Hematopoietic multipotent progenitor cell (in vitro differentiated cells): ENCODE results near the gene SDSL. TPM values are rescaled to one million over a fixed set of nuclear protein-coding genes. Genes with fewer than 3 reads are reported as not detected.

Experiments
- DNase-seq, 3 donors: peaks; one replicate each; pipeline ENCODE4 v3.0.0-alpha.2; 2011 to 2015; ENCODE audit warnings: low read depth in 2 of 3, low spot score in 2 of 3
- total RNA-seq: library from RNA; depleted of rRNA; stranded (reverse); fragments of >200 nt; gene quantifications from one replicate; pipeline ENCODE4 v1.2.3, GENCODE V29; 2012

SDSL gene
- total RNA-seq, 1 donor = 16.2 TPM

DNA sequence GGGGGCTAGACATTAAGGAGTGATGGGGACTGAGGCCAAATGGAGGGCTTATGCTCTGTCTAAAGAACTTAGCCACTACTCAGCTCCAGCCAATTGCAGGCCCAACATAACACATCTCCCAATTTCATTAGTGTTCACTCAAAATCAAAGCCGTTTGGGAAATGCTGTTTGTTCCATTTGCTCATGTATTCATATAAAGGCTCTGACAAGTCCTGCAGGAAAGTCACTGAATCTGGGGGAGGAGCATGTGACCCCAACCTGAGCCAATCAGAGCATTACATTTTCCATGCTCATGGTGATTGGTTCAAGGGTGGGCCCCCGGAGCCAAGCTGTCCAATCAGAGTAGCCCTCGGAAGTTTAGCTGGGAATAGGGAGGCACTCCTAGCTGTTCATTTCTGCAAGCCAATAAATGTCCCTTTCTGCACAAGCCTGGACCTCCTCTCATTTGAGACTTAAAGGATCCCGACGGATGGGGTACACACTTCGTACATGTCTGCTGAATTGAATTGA, 20.9 kb downstream of the SDSL start:
- no peak for DNase-seq

DNA sequence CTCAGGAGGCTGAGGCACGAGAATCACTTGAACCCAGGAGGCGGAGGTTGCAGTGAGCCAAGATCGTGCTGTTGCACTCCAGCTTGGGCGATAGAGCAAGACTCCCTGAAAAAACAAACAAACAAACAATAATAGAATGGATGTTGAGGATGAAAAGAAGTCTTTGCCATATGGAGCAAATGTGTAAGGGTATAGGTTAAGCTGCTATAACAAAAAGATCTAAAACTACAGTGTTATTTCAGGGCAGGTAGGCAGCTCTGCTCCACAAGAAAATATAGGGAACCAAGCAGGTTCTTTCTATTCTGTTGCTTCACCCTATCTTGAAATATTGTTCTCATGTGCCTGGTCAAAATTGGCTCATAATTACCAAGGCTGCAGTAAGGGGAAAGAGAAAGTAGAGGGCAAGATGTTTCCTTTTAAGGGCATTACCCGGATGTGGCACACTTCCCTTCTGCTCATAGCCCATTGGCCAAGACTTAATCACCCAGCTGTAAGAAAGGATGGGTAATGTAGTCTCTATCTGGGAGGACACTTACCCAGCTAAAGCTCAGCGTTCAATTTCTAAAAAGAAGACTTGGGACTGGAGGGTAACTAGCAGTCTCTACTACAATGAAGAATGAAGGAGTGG, 23.5 kb downstream of the SDSL start:
- peak in 1 of 3 donors; percentile 46 for DNase-seq

DNA sequence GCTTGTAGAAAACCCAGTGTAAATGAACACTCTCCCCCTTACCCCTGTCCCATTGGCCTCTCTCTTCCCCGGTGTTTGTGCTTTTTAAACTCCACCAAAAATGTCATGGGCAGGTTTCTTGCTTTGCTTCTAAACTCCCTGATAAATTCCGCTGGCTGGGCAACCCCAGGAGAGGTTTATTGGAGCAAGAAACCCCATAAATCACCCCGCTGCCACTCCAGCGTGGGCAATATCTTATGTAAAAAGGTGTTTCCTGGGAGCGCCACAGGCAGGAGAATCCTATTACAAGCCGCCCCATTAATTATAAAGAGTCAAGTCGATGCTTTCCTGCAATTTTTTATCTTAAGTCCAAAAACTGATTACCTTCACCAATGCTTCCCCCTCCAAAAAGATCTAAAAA, 26.7 kb downstream of the SDSL start:
- no peak for DNase-seq

DNA sequence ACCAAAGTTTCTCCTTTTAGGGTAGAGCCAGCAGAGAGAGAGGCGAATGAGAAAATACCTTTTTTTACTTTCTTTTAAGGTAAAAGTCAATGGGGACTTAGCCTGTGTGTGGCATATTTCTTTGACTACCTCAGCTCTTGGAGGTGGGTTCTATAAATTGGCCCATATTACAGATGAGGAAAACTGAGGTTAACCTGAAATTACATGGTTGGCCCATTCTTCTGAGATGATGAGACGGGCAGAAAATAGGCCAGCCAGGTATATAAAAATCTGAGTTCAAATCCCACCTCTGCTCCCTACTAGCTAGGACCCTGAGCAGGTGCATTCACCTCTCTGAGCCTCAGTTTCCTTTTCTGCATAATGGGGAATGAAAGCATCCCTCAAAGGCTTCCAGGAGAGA, 27.1 kb downstream of the SDSL start:
- no peak for DNase-seq

DNA sequence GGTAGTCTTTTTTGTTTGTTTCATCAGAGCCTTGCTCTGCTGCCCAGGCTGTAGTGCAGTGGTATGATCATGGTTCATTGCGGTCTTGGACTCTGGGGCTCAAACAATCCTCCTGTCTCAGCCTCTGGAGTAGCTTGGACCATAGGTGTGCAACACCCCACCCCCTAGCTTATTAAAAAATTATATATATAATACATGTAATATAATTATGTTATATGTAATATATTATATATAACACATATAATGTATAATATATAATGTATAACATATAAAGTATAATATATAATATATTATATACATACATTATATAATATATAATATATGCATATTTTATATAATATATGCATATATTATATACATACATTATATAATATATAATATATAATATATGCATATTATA, 27.7 kb downstream of the SDSL start:
- DNase-seq = no peak

DNA sequence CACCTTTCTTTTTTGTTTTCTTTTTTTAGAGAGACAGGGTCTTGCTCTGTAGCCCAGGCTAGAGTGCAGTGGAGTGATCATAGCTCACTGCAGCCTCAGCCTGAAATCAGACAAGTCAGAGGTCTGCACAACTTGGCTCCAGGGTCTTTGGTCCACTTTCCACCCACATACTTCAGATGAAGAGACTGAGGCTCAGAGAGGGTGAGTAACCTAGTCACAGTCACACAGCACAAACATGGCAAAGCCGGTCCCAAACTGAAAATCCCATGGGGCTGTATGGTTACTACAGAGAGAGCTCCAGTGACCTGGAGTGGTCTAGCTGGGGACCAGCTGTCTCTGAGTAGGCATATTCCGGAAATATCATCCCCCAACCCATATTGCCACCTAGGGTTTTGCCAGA, 30.3 kb downstream of the SDSL start:
- no peak for DNase-seq

DNA sequence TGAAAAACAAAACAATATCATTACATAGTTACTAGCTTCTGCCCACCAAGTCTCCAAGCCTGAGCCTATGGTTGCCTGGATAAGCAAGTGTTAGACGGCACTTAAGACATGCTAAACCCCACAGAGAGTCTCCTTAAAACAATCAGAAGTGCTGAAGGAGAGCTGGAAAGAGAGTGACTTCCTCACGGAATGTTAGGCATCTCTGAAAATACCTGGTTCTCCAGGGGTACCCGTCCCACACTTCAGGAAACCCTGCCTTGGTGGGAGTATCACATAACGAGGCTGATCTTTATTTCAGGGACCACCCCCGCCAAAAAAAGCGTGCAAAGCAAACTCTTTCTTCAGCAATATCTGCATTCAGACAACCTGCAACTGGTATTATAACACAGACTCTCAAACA, 31.1 kb downstream of the SDSL start:
- no peak for DNase-seq

DNA sequence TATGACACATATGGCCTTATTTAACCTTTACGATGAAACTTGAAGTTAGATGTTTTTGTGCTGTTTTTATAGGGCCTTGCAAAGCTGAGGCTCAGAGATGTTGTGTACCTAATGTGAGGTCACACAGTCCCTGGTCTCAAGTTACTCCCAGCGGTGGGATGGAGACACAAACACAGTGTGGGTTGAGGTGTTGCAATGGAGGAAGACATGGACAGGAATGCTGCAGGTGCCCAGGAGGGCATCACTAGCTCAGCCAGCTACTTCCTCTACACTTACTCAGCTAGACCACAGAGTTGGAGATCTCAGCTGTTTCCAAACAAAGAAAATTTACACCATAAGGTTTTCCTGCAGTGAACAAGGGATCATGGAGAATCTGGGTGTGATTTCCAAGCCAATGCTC, 34.0 kb downstream of the SDSL start:
- DNase-seq = no peak

DNA sequence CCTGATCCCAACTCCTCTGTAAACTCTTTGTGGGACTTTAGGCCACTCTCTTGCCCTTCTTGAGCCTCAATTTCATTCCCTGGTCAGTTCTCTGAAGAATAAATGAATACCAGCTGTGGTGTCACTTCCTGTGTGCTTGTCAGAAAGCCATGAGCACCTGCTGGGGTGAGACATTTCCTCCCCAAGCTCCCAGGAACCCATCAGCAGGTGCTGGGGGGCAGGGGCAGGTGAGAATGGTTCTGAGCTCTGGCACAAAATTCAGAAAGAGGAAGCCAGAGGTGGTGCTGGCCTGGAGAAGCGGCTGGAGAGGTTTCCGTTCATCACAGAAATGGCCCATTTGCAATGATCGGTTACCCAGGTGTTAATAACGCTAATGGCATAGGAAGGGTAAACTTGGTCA, 34.6 kb downstream of the SDSL start:
- DNase-seq = no peak

DNA sequence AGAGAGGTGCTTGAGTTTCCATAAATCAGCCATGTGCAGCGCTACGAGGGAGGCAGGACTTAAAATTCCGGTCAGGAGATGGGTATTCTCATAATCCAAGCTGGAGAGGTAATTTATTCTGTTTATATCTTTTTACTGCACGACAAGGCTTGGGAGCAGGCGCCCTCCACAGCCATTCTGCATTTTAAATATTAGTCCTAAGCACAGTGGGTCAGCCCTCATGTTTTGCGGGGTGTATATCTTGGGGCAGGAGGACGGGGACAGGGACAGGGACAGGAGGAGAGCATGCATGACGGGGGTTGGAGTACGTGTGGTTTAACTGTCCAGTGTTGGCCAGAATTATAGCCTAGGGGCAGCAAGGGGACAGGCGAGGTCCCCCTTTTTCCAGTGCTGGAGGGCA, 35.0 kb downstream of the SDSL start:
- DNase-seq = no peak

DNA sequence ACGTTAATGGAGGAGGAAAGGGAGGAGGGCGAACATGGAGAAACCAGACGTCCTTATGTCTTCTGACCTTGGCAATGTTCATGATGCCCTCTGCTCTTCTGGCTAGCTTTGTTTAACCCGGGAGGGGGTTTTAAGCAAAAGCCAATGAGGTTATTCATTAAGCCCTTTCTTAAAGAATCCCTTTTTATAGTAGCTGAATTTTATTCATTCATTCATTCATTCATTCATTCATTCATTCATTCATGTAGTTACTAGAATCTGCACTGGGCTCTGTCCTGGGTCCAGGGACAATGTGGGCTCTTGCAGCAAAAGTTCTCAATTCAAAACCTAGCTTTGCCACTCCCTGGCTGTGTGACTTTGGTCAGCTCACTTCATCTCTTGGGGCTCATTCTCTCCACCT, 35.5 kb downstream of the SDSL start:
- no peak for DNase-seq

DNA sequence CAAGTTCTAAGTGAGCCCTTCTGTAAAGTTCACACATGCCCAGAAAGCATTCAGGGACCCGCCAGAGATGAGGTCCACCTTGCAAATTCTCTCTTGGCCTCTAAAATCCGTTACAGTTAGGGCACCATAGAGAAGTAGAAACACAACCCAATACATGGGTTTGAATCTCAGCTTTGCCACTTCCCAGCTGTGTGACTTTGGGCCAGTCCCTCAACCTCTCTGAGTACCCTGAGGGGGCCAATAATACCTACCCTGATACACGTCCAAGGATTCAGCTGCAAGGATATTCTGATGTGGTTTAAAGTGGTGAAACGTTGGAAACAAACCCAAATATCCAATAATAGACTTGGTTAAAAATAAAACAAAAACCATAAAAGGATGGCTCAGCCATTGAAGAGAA, 37.8 kb downstream of the SDSL start:
- no peak for DNase-seq

DNA sequence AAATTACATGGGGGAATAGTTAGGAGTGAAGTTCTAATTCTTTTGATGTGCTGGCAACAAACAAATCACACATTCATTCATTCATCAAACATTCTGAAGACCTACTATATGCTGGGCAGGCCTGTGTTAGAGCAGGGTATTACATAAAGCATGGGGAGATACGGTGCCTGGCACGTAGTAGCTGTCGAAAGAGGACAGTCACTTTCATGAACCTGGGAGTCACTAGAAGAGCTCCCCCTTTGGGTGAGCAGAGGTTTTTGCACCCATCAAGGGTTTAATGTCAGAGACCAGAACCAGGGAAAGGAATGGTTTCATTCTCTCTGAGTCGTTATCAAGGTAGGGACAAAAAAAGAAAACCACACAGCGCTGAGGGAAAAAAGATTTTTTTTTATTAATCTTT, 39.5 kb downstream of the SDSL start:
- DNase-seq = no peak

DNA sequence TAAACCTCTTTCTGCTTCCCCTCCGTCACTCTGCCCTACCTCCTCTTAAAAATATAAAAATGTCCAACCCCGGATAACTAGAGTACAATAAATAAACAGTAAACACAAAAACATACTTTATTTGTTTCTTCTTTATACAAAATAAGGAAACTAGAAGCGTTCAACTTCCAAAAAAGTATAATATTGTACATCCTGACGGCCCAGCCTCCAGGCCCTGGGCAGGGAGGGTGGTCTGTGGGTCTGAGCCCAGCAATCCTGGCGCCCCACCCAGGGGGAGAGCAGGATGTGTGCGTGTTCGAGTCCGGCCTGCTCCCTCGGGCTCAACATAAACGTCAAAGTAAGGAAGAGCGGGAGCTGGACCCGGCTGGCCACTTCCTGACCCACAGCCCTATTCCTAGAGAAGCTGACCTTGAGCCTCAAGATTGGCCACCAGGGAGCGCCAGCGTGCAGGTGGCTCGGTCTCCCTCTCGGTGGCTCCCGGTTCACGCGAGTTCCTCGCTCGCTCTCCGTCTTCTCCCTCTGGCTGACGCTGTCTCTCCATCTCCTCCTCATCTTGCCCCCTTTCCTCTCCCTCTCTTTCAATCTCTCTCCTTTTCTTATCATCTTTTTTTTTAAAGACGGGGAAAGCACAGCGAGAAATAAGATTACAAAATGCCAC, 40.1 kb downstream of the SDSL start:
- peak; percentile 32 to 74 (median 69) for DNase-seq

DNA sequence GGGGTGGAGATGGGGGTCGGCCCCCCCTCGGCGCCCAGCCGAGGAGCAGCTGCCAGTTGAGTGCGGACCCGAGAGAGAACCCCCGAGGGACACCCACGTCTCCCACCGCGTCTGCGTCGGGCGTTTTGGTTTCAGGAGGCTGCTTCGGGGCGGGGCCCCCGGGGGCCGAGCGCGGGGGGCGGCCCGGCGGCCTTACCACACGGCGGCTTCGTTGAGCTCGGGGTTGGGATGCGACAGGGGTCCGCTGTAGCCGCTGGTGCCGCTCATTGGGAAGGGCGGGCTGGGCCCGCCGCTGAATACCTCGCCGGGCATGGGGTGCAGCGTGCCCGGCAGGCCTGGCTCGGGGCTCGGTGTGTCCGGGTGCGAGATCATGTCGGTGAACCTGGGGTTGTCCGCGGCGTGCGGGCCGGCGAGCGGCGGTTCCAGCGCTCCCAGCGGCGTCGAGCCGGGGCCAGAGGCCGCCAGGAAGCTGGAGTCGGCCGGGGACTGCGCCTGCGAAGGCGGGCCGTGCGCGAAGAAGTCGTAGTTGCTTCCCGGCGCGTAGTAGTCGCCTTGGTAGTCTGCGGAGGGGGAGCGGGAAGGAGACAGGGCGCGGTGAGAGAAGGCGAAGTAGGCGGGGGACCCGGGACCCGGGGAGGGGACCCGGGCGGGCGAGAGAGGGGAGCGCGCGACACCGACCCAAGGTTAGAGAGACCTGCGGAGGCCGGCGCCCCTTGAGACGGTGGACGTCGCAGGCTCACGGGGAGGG, 41.0 kb downstream of the SDSL start:
- DNase-seq = no peak

DNA sequence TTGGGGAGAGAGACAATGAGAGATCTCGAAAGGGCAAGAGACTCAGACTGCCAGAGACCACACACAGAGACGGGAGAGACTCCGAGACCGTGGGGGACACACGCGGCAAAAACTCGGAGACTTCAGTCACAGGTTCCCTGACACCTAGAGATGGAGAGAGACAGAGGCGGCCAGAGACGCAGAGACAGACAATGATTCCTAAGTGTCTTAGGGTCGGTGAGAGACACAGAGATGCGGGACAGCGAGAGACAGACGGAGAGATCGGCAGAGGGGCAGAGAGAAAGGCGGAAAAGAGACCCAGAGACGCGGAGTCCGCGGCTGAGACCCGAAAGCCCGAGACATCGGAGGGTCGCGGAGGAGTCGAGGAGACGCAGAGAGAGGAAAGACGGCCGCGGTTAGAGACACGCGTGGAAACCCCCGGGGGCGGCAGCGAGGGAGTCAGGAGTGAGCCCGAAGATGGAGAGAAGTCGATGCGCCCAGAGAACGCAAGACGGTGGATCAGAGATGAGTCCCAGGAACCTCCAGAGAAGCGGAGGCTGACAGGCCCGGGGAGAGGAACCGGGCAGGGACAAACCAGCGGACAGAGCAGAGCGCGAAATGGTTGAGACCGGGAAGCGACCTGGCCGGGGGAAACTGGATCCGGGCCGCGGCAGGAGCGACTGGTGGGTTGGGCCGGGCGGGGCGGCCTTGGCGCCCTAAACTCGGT, 41.7 kb downstream of the SDSL start:
- no peak for DNase-seq

DNA sequence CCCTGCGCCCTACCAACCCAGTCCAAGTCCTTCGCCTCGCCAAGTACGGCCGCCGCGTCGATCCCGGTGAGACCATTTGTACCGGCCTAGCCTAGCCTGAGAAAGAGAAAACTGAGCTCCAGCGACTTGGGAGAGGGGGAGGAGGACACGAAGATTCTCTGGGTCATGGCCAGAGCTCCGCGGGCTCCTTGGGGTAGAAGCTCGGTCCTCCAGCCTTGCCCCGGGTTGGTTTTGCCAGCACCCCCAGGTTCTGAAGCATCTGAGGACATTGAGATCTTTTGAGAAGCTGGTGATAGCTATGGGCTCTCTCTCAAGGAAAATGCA, 42.2 kb downstream of the SDSL start:
- DNase-seq = no peak

DNA sequence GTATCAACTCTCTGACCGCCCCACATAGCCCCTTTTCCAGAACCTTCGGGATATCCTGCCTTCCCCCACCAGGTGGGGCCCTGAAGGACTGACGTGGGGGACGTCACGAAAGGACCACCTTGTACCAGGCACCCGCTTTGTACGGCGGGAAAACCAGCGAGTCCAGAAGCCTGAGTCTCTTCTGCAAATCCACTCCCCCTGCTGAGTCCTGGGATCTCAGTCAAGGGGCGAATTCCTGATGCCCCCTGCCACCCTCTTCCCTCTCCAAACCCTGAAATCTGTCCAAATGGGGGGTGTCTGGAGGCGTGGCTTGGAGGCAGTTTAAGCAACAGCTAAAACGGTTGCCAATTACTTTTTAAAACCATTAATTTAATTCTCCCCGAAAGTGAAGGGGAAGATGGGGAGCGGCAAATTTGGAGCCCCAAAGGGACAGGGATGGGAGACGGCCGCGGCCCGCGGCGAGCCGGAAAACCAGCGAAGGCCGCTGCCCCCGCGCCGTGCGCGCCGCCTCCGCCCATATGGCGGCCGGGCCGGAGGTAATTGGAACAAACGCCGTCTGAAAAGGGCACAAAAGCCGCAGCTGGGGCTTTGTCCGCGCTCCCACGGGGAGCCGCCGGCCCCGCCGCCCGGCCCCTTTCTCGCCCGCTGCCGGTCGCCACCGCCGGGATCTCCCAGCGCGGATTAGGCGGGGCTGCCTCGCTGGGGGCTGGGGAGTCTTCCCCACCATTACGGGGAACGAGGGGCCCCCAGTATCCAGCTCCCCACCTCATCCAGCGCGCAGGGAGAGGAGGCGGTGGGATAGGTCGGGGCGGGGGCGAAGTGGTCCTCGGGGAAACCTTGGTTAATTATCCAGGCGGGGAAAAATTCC, 42.9 kb downstream of the SDSL start:
- no peak for DNase-seq

DNA sequence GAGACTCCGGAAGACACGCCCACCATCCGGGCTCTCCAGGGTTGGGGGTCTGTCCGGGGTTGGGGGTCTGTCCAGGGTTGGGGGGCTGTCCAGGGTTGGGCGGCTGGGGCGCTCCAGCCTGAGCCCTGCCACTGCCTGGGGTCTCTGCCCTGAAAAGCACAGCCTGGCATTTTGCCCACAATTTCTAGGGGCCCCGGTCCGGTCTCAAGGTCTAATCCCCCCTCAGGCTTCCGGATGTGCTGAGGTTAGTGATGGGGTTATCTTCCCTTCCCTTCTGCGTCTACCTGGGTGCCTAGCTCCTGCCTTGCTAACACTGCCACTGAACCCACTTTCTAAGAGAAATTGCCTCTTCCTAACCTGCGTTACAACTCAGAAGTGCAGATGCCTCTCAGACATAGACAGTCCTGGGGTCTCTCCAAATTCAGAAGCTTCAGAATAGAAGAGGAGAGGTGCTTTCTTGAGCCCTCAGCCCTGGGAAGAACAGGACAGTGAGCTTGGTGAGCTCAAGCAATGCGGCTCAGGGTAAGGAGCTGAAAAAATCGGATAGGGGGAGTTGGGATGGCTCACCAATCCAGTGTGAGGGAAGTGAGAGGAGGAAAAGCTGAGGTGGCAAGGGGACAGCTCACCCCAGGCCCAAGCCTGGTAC, 43.8 kb downstream of the SDSL start:
- no peak for DNase-seq
